Right kidney (tissue), 1 donor: ENCODE measurements around the gene C4orf36.

Source experiments
- DNase-seq: peaks from one replicate; pipeline ENCODE4 v3.0.0-alpha.2; 2016

C4orf36 gene

DNA sequence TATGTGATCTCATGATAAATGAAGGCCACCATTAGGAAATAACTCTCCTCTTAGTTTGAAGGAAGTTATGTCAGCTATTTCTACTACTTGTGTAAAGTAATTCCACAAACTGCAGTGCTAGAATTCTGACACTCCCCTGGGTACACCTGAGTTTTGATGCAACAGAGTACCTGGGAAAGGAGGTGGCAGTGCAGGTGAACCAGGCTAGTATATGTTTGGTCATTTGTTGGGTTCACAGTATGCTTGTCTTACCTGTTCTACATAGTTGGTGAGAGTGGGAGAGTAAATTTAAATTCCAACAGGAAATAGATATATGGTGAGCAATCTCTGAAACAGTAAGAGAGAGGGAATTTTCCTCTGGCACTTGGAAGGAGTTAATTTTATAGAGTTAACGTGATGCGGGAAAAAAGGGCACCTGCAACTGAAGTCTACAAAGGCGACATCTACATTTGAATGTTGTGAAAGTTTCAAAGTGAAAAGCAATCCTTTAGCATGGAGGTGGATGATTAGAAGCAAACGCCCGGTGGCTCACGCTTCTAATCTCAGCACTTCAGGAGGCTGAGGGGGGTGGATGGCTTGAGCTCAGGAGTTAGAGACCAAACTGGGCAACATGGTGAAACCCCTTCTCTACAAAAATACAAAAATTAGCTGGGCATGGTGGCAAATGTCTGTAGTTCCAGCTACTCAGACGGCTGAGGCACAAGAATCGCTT is 34.7 kb downstream of the C4orf36 start:
- no peak for DNase-seq

DNA sequence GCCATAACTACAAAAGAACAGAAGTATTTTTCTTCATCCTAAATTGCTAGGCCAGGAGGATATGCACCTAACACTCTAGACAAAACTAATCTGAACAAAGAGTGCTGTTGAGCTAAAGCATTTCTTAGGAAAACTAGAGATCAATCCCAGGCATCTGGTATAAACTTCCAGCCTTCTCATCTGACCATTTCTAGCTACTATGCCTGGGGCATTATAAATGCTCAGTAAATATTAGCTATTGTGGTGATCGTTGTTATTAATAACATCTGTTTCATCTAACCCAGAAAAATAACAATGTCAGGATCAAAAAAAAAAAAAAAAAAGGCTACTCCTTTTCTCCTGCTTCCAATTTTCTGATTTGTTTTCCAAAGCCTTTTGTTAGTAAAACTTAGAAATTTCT is 35.3 kb downstream of the C4orf36 start:
- DNase-seq = no peak

DNA sequence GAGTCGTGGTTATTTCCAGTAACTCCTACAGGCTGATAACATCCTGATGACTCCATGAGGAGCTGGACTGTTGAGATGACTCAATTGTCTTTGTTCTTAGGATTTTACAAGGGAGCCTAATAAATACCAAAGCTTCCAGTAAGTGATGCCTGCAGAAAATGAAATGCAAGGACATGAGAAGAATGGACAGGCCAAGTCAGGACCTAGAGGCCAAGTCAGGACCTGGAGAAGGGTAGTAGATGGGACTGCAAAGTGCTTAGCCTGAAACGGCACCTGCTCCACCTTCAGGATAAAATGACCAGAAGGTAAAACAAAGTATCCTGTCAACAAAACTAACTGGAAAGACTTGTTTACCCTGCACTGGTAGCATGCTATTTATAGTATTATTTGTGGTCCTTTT is 36.6 kb downstream of the C4orf36 start:
- DNase-seq = no peak

- no peak for DNase-seq
Measured at GRCh38 chr4:86853209-86853608, 39.0 kb downstream of the C4orf36 start.

- no peak for DNase-seq
Measured at GRCh38 chr4:86848732-86849619, 43.2 kb downstream of the C4orf36 start, which contains the start of gene SLC10A6. Gene SLC10A6, minus strand, starts transcription at chr4:86849384. Its CDS starts 269 bp downstream, at chr4:86849115.

DNA sequence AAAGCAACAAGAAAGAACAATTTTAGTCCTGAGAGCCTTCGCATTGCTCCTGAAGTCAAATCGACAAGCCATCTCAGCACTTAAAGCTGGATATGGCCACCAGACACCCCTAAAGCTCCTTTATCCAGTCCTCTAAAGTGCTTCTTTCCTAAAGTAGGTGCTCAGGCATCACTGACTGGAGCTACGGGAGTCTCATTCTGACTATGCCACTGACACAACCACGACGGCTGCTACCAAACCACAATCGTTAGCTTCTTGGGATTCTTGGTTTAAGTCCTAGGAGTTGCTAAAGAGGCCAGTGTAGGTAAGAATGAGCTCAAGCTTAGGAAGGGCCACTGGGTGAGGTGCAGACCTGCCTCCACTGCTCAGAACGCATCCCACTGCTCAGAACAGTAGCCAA is 44.1 kb downstream of the C4orf36 start:
- no peak for DNase-seq

GRCh38 chr4:86847571-86847970 is 44.7 kb downstream of the C4orf36 start:
- no peak for DNase-seq

DNA sequence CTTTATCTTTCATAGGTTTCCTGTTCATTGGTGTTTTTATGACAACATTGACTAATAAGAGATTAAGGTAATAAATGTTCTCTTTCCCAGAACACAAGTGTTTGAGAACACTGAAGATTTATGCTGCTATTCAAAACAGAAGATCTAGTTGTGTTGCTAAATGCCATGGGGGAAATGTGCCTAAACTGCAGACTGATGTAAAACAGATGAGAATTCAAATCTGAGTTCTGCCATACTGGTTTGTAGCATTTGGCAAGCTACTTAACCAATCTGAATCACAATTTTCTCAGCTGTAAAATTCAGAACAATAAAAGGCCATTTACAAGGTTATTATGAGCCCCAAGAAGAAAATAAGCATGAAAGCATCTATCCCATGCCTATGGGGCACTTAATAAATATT is 45.3 kb downstream of the C4orf36 start:
- no peak for DNase-seq

GRCh38 chr4:86845593-86845992 is 46.6 kb downstream of the C4orf36 start:
- no peak for DNase-seq

DNA sequence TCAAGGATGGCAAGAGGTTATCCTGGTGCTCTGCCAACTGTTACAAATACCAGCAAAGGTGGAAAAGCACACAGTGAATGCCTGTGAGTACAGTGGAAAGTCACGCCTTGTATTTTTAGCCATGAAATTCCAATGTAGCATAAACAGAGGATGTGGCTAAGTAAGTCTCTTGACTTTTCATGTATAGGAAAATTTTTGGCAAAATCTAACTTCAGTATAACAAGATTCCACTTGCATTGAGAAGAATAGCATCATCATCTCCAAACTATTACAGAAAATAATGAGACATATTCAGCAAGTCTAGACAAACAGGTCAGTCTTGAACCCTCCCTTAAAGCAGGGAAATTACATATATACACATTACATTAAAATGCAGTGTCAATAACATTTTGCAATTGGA is 50.9 kb downstream of the C4orf36 start:
- no peak for DNase-seq

DNA sequence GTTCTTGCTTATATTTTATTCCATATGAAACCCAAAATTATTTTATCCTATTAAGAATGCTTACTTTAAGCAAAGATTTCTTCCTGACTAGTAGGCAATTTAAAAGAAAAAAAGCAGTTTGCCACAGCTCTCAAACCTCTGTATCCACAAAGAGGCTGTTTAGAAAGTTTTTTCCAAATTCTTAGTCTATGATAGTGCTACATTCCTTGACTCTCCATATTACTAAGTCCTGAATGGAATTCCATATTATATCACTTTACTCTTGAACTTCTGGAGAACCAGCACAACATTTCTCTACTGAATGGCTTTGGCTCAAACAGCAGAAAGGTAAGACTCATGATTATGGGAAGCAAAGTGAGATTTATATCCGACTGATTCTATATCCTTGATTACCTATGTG is 51.4 kb downstream of the C4orf36 start:
- no peak for DNase-seq

- DNase-seq = no peak
Measured at GRCh38 chr4:86837691-86838503, 54.3 kb downstream of the C4orf36 start.

DNA sequence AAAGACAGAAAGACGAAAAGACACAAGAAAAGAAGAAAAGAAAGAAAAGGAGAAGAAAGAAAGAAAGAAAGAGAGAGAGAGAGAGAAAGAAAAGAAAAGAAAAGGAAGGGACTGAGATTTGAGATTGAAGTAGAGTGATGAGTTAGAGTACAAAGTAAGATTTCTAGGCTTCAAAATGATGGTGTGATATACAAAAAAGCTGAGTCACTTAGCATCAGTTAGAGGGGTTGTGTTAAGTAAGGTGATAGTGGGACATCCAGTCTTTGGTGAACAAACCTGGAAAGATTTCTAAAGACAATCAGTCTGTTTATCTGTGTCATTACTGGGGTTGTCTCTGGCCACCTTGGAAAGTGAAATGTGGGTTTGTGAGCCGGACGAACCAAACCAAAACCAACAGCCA is 56.5 kb downstream of the C4orf36 start:
- no peak for DNase-seq

GRCh38 chr4:86834901-86835300 is 57.3 kb downstream of the C4orf36 start:
- DNase-seq = no peak

DNA sequence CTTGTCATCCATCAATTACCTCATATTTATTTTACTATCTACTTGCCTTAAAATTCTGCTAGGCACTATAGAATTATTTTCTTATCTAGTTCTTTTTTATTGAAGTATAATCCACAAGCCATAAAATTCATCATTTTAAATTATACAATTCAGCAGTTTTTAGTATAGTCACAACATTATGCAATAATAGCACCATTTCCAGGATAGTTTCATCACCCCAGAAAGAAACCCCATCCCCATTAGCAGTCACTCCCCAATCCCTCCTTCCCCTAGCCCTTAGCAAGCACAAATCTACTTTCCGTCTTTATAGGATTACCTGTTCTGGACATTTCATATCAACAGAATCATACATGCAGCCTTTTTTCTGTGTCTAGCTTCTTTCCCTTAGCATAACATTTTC is 58.6 kb downstream of the C4orf36 start:
- no peak for DNase-seq

GRCh38 chr4:86831262-86832130 is 60.7 kb downstream of the C4orf36 start:
- DNase-seq = no peak
